Measurements from ENCODE around the gene IL1RAP.

DNA sequence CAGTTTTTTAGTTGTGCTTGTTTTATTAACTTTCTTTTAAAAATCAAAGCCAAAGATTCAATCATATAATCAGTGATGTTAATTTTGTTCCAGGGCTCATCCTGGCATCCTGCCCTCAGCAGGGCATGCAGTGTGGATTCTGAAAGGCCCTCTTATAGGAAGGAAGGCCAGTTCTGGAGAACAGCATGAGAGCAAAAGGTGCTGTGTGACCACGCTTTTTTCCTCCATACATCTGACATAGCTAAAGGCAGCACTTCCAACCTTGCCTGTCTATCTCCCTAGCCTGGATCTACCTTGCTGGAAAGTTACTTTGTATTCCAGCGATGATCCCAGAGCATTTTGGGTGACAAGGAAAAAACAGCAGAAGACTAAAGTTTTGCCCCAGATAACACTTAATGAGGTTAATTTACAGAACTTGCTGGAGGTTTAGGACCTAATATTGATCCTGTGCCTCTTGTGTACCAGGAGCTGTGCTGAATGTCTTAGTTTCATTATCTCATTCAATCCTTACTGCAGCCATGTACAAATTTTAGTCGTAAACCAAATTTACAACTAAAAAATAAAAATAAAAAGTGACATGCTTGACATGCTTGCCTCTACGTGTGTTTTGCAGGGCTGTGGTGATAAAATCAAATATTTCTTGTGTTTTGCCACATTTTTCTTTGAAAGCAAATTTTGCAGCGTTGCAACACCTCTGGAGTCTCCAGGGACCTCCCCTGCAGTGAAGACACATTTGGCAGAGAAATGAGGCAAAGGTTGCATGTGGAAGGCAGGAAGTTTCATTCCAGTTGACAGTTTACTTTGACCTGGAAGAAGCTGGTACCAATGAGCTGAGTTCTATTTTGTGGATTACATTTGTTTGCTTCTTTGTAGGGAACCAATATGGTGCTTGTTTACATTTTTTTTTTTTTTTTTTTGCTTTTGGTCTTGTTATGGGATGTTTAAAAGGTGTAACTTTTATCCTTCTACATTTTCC lies 13.2 kb downstream of the IL1RAP start:
- TF ChIP-seq, protein P1, sequence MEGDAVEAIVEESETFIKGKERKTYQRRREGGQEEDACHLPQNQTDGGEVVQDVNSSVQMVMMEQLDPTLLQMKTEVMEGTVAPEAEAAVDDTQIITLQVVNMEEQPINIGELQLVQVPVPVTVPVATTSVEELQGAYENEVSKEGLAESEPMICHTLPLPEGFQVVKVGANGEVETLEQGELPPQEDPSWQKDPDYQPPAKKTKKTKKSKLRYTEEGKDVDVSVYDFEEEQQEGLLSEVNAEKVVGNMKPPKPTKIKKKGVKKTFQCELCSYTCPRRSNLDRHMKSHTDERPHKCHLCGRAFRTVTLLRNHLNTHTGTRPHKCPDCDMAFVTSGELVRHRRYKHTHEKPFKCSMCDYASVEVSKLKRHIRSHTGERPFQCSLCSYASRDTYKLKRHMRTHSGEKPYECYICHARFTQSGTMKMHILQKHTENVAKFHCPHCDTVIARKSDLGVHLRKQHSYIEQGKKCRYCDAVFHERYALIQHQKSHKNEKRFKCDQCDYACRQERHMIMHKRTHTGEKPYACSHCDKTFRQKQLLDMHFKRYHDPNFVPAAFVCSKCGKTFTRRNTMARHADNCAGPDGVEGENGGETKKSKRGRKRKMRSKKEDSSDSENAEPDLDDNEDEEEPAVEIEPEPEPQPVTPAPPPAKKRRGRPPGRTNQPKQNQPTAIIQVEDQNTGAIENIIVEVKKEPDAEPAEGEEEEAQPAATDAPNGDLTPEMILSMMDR (IDR thresholded peaks at IDR 0.05), result no peak
- no peak for TF ChIP-seq POLR2A (IDR thresholded peaks at IDR 0.05)

Measured in vagina (tissue), 2 donors.